GM06990 (cell line): Measurements from ENCODE around the gene NCK1.

Experiments
- DNase-seq: peaks from one replicate; pipeline ENCODE4 v3.0.0-alpha.2; 2011; ENCODE audit not compliant: insufficient read length; ENCODE audit errors: extremely low read depth
- H3K27me3 ChIP-seq: replicated peaks from 2 replicates; pipeline ENCODE4 v1.6.0; 2011; ENCODE audit warnings: low read length; ENCODE audit not compliant: control insufficient read depth, insufficient read depth
- H3K36me3 ChIP-seq: 2 replicates; pipeline ENCODE4 v1.5.1; 2011; ENCODE audit warnings: low read length; ENCODE audit not compliant: control insufficient read depth, insufficient read depth
- H3K4me3 ChIP-seq: replicated peaks from 2 replicates; pipeline ENCODE4 v1.5.1; 2011; ENCODE audit warnings: low read depth, mild to moderate bottlenecking, control low read depth, low read length
- TF ChIP-seq, protein P1 (sequence below): IDR thresholded peaks from 2 replicates; pipeline ENCODE4 v1.5.1; 2011; ENCODE audit warnings: low read length, control low read depth, mild to moderate bottlenecking, inconsistent platforms; ENCODE audit not compliant: insufficient read depth, poor library complexity, severe bottlenecking

The NCK1 gene

DNA sequence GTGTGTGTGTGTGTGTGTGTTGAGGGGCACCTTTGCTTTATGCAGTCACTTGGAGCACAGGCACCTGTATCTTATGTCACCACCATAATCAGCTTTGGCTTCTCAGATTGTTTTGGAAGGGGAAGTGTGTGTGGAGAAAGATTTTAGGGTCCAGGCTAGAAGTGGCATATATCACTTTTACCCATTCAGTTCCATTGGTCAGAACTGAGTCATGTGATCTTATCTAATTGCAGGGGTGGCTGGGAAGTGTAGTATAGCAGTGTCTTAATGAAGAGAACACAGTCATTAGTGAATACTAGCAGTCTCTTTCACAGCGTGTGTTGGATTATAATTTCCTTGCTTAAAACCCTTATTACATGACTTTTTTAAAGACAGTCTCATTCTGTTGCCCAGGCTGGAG is 20.6 kb downstream of the NCK1 start:
- Histone ChIP-seq H3K36me3 (no peaks in the 10 kb centered on the region), H3K4me3 (no peak overlapping the region), H3K27me3 (no peaks in the 10 kb centered on the region)
- no peak for DNase-seq
- TF ChIP-seq, protein P1, sequence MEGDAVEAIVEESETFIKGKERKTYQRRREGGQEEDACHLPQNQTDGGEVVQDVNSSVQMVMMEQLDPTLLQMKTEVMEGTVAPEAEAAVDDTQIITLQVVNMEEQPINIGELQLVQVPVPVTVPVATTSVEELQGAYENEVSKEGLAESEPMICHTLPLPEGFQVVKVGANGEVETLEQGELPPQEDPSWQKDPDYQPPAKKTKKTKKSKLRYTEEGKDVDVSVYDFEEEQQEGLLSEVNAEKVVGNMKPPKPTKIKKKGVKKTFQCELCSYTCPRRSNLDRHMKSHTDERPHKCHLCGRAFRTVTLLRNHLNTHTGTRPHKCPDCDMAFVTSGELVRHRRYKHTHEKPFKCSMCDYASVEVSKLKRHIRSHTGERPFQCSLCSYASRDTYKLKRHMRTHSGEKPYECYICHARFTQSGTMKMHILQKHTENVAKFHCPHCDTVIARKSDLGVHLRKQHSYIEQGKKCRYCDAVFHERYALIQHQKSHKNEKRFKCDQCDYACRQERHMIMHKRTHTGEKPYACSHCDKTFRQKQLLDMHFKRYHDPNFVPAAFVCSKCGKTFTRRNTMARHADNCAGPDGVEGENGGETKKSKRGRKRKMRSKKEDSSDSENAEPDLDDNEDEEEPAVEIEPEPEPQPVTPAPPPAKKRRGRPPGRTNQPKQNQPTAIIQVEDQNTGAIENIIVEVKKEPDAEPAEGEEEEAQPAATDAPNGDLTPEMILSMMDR: no peak

- no peaks in the 10 kb centered on the region for H3K36me3 ChIP-seq
- no peak overlapping the region for H3K4me3 ChIP-seq
- H3K27me3 ChIP-seq: no peaks in the 10 kb centered on the region
- TF ChIP-seq, protein P1: no peak
- no peak for DNase-seq
These were observed 22.1 kb downstream of the NCK1 start for GRCh38 chr3:136883967-136884720.

- no peak overlapping the region for H3K4me3 ChIP-seq
- TF ChIP-seq, protein P1: no peak
- no peak for DNase-seq
- H3K27me3 ChIP-seq: no peaks in the 10 kb centered on the region
- H3K36me3 ChIP-seq: no peaks in the 10 kb centered on the region
These were observed 23.6 kb downstream of the NCK1 start for GRCh38 chr3:136885357-136886213.

GRCh38 chr3:136889947-136890346 is 27.9 kb downstream of the NCK1 start:
- Histone ChIP-seq H3K4me3 (no peak overlapping the region), H3K27me3 (no peaks in the 10 kb centered on the region), H3K36me3 (no peaks in the 10 kb centered on the region)
- no peak for DNase-seq
- TF ChIP-seq, protein P1: no peak

GRCh38 chr3:136891934-136892855 is 30.2 kb downstream of the NCK1 start:
- no peak for DNase-seq
- no peaks in the 10 kb centered on the region for H3K27me3 ChIP-seq
- no peak overlapping the region for H3K4me3 ChIP-seq
- H3K36me3 ChIP-seq: no peaks in the 10 kb centered on the region
- TF ChIP-seq, protein P1: no peak
